CD4-positive, alpha-beta T cell treated with Interleukin-21 for 1 hour (primary cell): ENCODE data around the gene DTHD1.

Source experiments
- DNase-seq: peaks from one replicate; pipeline ENCODE4 v3.0.0-alpha.2; 2020

The DTHD1 gene

GRCh38 chr4:36273276-36273675, 8.1 kb upstream of the DTHD1 start:
- no peak for DNase-seq

- no peak for DNase-seq
Measured at GRCh38 chr4:36274158-36274557, 7.3 kb upstream of the DTHD1 start.

- no peak for DNase-seq
Measured at GRCh38 chr4:36277533-36277932, 3.9 kb upstream of the DTHD1 start.

- DNase-seq: peak; percentile 36
Measured at GRCh38 chr4:36278789-36279188, 2.6 kb upstream of the DTHD1 start.

GRCh38 chr4:36280555-36280954, 861 bp upstream of the DTHD1 start:
- DNase-seq: no peak

GRCh38 chr4:36282503-36283030, 1.2 kb downstream of the DTHD1 start:
- DNase-seq: no peak

- DNase-seq: no peak
Measured at GRCh38 chr4:36283912-36284465, 2.6 kb downstream of the DTHD1 start.

GRCh38 chr4:36285784-36286480, 4.5 kb downstream of the DTHD1 start:
- DNase-seq: peak; percentile 88

- no peak for DNase-seq
Measured at GRCh38 chr4:36286481-36286871, 5.1 kb downstream of the DTHD1 start.

- DNase-seq: no peak
Measured at GRCh38 chr4:36288731-36289426, 7.5 kb downstream of the DTHD1 start.

GRCh38 chr4:36290641-36291040, 9.2 kb downstream of the DTHD1 start:
- no peak for DNase-seq

- no peak for DNase-seq
Measured at GRCh38 chr4:36292556-36293188, 11.3 kb downstream of the DTHD1 start.

GRCh38 chr4:36301127-36301526, 19.7 kb downstream of the DTHD1 start:
- DNase-seq: no peak

- peak; percentile 34 for DNase-seq
Measured at GRCh38 chr4:36303426-36304137, 22.2 kb downstream of the DTHD1 start.

- no peak for DNase-seq
Measured at GRCh38 chr4:36304138-36304681, 22.8 kb downstream of the DTHD1 start.

- DNase-seq: no peak
Measured at GRCh38 chr4:36308150-36308549, 26.7 kb downstream of the DTHD1 start.

GRCh38 chr4:36310216-36310615, 28.8 kb downstream of the DTHD1 start:
- DNase-seq: no peak

- peak; percentile 17 for DNase-seq
Measured at GRCh38 chr4:36310793-36311192, 29.4 kb downstream of the DTHD1 start.

GRCh38 chr4:36312511-36312910, 31.1 kb downstream of the DTHD1 start:
- DNase-seq: no peak

- no peak for DNase-seq
Measured at GRCh38 chr4:36313301-36313700, 31.9 kb downstream of the DTHD1 start.

GRCh38 chr4:36313703-36314102, 32.3 kb downstream of the DTHD1 start:
- DNase-seq: no peak

- no peak for DNase-seq
Measured at GRCh38 chr4:36316607-36317006, 35.2 kb downstream of the DTHD1 start.

- DNase-seq: no peak
Measured at GRCh38 chr4:36317721-36318120, 36.3 kb downstream of the DTHD1 start.
